WTC11 (cell line): ENCODE data around the gene EBP. TPM values are rescaled to one million over a fixed set of nuclear protein-coding genes. Genes with fewer than 3 reads are reported as not detected.

ENCODE experiments used
- ATAC-seq: fragments of 200-7000 bp; cut with Tn5 transposase; 2 replicates; pipeline ENCODE4 v1.10.0; 2021; ENCODE audit warnings: mild to moderate bottlenecking, moderate library complexity
- CTCF ChIA-PET: fragments of 300-600 bp; sonication (Branson Sonifier 250); formaldehyde crosslinking; loops from one replicate; lab custom pipeline; 2021; ENCODE audit warnings: antibody characterized with exemption; lab: Charles Lee
- POLR2A ChIA-PET: fragments of 350-600 bp; sonication (Branson Sonifier 250); formaldehyde crosslinking; loops from one replicate; lab custom pipeline; 2021; ENCODE audit warnings: antibody characterized with exemption; lab: Charles Lee
- DNase-seq: peaks from one replicate; pipeline ENCODE4 v3.0.0; 2021; ENCODE audit warnings: low spot score
- H3K27ac Mint-ChIP-seq: 2 replicates; pipeline ENCODE4 v1.8.0; 2021; ENCODE audit warnings: mixed read lengths
- H3K27me3 Mint-ChIP-seq: 2 replicates; pipeline ENCODE4 v1.8.0; 2021; ENCODE audit warnings: low read depth, mild to moderate bottlenecking, moderate library complexity, mixed read lengths
- H3K36me3 Mint-ChIP-seq: 2 replicates; pipeline ENCODE4 v1.8.0; 2021; ENCODE audit warnings: mixed read lengths
- H3K4me1 Mint-ChIP-seq: 2 replicates; pipeline ENCODE4 v1.8.0; 2022; ENCODE audit warnings: mixed read lengths
- H3K4me3 Mint-ChIP-seq: 2 replicates; pipeline ENCODE4 v1.8.0; 2021; ENCODE audit warnings: mild to moderate bottlenecking, moderate library complexity, mixed read lengths
- H3K9me3 Mint-ChIP-seq: 2 replicates; pipeline ENCODE4 v1.8.0; 2021; ENCODE audit warnings: mixed read lengths
- CREB1 ChIP-seq: sonication (generic); formaldehyde crosslinking; IDR thresholded peaks from 2 replicates; pipeline ENCODE4 v1.8.0; 2023; ENCODE audit warnings: mild to moderate bottlenecking, missing genetic modification reagents
- ELF4 ChIP-seq: sonication (generic); formaldehyde crosslinking; IDR thresholded peaks from 2 replicates; pipeline ENCODE4 v1.8.1; 2022; ENCODE audit warnings: low read depth, mild to moderate bottlenecking, moderate library complexity, missing genetic modification reagents
- ESRRA ChIP-seq: sonication (generic); formaldehyde crosslinking; IDR thresholded peaks from 2 replicates; pipeline ENCODE4 v1.8.1; 2022; ENCODE audit warnings: mild to moderate bottlenecking, missing genetic modification reagents, borderline replicate concordance
- FOXJ3 ChIP-seq: sonication (generic); formaldehyde crosslinking; IDR thresholded peaks from 2 replicates; pipeline ENCODE4 v1.9.0; 2021; ENCODE audit warnings: missing genetic modification reagents, mild to moderate bottlenecking, borderline replicate concordance
- GRHL2 ChIP-seq: fragments of 250-450 bp; sonication (Bioruptor Pico); IDR thresholded peaks from 2 replicates; pipeline ENCODE4 v1.8.0; 2022; ENCODE audit warnings: mild to moderate bottlenecking, moderate library complexity; ENCODE audit not compliant: insufficient replicate concordance, severe bottlenecking
- NR3C1 ChIP-seq: sonication (generic); formaldehyde crosslinking; conservative IDR thresholded peaks from 2 replicates; pipeline ENCODE4 v1.8.1; 2023; ENCODE audit warnings: low read depth, mild to moderate bottlenecking, missing genetic modification reagents
- SP1 ChIP-seq: sonication (generic); formaldehyde crosslinking; conservative IDR thresholded peaks from 2 replicates; pipeline ENCODE4 v1.8.1; 2022; ENCODE audit warnings: missing genetic modification reagents
- TEAD1 ChIP-seq: sonication (generic); formaldehyde crosslinking; IDR thresholded peaks from 2 replicates; pipeline ENCODE4 v1.8.0; 2022; ENCODE audit warnings: mild to moderate bottlenecking, missing genetic modification reagents
- ZNF317 ChIP-seq: sonication (generic); formaldehyde crosslinking; IDR thresholded peaks from 2 replicates; pipeline ENCODE4 v1.8.1; 2023; ENCODE audit warnings: low read depth, mild to moderate bottlenecking, moderate library complexity, missing genetic modification reagents, borderline replicate concordance
- ZNF671 ChIP-seq: fragments of 250-450 bp; sonication (Bioruptor Pico); IDR thresholded peaks from 2 replicates; pipeline ENCODE4 v1.8.0; 2021; ENCODE audit warnings: mild to moderate bottlenecking
- total RNA-seq: library from RNA; stranded (reverse); gene quantifications from 3 replicates; pipeline ENCODE4 v1.2.3, GENCODE V29; 2021
- TF ChIP-seq, protein P1 (sequence below): sonication (generic); formaldehyde crosslinking; IDR thresholded peaks from 2 replicates; pipeline ENCODE4 v1.8.0; 2022; ENCODE audit warnings: missing genetic modification reagents
- TF ChIP-seq, protein P2 (sequence below): sonication (generic); formaldehyde crosslinking; IDR thresholded peaks from 2 replicates; pipeline ENCODE4 v1.8.0; 2022; ENCODE audit warnings: mild to moderate bottlenecking, missing genetic modification reagents
- TF ChIP-seq, protein P3 (sequence below): sonication (generic); formaldehyde crosslinking; IDR thresholded peaks from 2 replicates; pipeline ENCODE4 v1.8.1; 2022; ENCODE audit warnings: low read depth, mild to moderate bottlenecking, moderate library complexity, missing genetic modification reagents, borderline replicate concordance
- TF ChIP-seq, protein P4 (sequence below): sonication (generic); formaldehyde crosslinking; IDR thresholded peaks from 2 replicates; pipeline ENCODE4 v1.8.1; 2023; ENCODE audit warnings: mild to moderate bottlenecking, missing genetic modification reagents
- TF ChIP-seq, protein P5 (sequence below): sonication (generic); formaldehyde crosslinking; IDR thresholded peaks from 2 replicates; pipeline ENCODE4 v1.8.0; 2022; ENCODE audit warnings: mild to moderate bottlenecking, missing genetic modification reagents

Gene EBP
- total RNA-seq, 1 experiment from 2014 or later: 129 TPM

DNA sequence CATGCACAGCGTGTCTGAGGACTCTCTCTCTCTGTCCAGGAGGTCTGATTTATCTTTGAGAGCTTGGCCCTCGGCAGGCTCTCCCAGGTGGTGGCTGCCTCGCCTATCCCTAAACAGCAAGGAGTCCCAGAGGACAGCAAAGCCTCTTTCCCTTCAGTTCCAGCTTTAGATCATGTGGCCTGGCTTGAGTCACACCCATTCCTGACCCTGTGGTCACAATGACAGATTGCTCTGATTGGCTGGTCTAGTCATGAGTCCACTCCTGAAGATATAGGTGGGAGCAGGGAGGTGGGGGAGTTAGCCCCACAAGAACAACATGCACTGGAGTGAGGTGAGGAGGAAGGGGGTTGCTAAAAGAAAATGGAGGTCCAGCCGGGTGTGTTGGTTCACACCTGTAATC, 24.9 kb upstream of the EBP start:
- H3K4me1 Mint-ChIP-seq: no peaks in the 10 kb centered on the region

DNA sequence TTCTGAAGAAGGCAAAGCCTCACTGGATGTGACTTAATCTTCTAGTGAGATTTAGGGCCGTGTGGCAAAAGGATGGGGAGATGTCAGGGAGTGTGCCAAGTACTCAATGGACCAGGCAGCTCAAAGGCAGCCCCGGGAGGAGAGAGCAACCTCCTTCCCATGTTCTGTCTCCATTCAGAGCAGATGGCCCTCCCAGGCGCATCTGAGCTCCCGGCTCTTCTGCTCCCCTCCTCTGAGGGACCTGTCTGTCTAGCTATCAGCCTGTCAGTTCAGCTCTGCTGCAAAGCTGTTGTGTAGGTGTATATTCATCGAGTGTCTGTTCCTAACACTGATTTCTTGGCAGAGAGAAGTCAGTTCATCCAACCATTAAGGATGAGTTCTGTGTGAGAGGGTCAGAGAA, 23.7 kb upstream of the EBP start:
- ChIA-PET CTCF (no interaction called here), POLR2A (no interaction called here)
- H3K27ac Mint-ChIP-seq: no peak overlapping the region
- H3K36me3 Mint-ChIP-seq: no peaks in the 10 kb centered on the region
- no peak overlapping the region for H3K4me3 Mint-ChIP-seq
- ATAC-seq (no peak), DNase-seq (no peak)
- H3K27me3 Mint-ChIP-seq: no peaks in the 10 kb centered on the region
- no peaks in the 10 kb centered on the region for H3K9me3 Mint-ChIP-seq
- no peaks in the 10 kb centered on the region for H3K4me1 Mint-ChIP-seq
- TF ChIP-seq SP1 (CRISPR knock-in tag): no peak
- no peak for TF ChIP-seq FOXJ3 (CRISPR knock-in tag)
- no peak for TF ChIP-seq ELF4 (CRISPR knock-in tag)

More for the DNA sequence above, 24.9 kb upstream of the EBP start:
- H3K36me3 Mint-ChIP-seq: no peaks in the 10 kb centered on the region
- no peak for TF ChIP-seq ZNF317
- TF ChIP-seq, protein P1, sequence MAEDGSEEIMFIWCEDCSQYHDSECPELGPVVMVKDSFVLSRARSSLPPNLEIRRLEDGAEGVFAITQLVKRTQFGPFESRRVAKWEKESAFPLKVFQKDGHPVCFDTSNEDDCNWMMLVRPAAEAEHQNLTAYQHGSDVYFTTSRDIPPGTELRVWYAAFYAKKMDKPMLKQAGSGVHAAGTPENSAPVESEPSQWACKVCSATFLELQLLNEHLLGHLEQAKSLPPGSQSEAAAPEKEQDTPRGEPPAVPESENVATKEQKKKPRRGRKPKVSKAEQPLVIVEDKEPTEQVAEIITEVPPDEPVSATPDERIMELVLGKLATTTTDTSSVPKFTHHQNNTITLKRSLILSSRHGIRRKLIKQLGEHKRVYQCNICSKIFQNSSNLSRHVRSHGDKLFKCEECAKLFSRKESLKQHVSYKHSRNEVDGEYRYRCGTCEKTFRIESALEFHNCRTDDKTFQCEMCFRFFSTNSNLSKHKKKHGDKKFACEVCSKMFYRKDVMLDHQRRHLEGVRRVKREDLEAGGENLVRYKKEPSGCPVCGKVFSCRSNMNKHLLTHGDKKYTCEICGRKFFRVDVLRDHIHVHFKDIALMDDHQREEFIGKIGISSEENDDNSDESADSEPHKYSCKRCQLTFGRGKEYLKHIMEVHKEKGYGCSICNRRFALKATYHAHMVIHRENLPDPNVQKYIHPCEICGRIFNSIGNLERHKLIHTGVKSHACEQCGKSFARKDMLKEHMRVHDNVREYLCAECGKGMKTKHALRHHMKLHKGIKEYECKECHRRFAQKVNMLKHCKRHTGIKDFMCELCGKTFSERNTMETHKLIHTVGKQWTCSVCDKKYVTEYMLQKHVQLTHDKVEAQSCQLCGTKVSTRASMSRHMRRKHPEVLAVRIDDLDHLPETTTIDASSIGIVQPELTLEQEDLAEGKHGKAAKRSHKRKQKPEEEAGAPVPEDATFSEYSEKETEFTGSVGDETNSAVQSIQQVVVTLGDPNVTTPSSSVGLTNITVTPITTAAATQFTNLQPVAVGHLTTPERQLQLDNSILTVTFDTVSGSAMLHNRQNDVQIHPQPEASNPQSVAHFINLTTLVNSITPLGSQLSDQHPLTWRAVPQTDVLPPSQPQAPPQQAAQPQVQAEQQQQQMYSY: no peak
- no peak for TF ChIP-seq CREB1 (CRISPR knock-in tag)
- TF ChIP-seq, protein P2, sequence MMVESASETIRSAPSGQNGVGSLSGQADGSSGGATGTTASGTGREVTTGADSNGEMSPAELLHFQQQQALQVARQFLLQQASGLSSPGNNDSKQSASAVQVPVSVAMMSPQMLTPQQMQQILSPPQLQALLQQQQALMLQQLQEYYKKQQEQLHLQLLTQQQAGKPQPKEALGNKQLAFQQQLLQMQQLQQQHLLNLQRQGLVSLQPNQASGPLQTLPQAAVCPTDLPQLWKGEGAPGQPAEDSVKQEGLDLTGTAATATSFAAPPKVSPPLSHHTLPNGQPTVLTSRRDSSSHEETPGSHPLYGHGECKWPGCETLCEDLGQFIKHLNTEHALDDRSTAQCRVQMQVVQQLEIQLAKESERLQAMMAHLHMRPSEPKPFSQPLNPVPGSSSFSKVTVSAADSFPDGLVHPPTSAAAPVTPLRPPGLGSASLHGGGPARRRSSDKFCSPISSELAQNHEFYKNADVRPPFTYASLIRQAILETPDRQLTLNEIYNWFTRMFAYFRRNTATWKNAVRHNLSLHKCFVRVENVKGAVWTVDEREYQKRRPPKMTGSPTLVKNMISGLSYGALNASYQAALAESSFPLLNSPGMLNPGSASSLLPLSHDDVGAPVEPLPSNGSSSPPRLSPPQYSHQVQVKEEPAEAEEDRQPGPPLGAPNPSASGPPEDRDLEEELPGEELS (CRISPR knock-in tag): no peak
- TF ChIP-seq, protein P3, sequence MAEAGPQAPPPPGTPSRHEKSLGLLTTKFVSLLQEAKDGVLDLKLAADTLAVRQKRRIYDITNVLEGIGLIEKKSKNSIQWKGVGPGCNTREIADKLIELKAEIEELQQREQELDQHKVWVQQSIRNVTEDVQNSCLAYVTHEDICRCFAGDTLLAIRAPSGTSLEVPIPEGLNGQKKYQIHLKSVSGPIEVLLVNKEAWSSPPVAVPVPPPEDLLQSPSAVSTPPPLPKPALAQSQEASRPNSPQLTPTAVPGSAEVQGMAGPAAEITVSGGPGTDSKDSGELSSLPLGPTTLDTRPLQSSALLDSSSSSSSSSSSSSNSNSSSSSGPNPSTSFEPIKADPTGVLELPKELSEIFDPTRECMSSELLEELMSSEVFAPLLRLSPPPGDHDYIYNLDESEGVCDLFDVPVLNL (CRISPR knock-in tag): no peak
- no peak for TF ChIP-seq FOXJ3 (CRISPR knock-in tag)
- TF ChIP-seq, protein P4, sequence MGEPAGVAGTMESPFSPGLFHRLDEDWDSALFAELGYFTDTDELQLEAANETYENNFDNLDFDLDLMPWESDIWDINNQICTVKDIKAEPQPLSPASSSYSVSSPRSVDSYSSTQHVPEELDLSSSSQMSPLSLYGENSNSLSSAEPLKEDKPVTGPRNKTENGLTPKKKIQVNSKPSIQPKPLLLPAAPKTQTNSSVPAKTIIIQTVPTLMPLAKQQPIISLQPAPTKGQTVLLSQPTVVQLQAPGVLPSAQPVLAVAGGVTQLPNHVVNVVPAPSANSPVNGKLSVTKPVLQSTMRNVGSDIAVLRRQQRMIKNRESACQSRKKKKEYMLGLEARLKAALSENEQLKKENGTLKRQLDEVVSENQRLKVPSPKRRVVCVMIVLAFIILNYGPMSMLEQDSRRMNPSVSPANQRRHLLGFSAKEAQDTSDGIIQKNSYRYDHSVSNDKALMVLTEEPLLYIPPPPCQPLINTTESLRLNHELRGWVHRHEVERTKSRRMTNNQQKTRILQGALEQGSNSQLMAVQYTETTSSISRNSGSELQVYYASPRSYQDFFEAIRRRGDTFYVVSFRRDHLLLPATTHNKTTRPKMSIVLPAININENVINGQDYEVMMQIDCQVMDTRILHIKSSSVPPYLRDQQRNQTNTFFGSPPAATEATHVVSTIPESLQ: no peak
- no peak for TF ChIP-seq TEAD1
- no peak for TF ChIP-seq ESRRA
- TF ChIP-seq, protein P5, sequence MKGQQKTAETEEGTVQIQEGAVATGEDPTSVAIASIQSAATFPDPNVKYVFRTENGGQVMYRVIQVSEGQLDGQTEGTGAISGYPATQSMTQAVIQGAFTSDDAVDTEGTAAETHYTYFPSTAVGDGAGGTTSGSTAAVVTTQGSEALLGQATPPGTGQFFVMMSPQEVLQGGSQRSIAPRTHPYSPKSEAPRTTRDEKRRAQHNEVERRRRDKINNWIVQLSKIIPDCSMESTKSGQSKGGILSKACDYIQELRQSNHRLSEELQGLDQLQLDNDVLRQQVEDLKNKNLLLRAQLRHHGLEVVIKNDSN (CRISPR knock-in tag): no peak
- TF ChIP-seq NR3C1: no peak
- TF ChIP-seq ZNF671 (CRISPR knock-in tag): no peak
- no peak for TF ChIP-seq GRHL2 (CRISPR knock-in tag)
- no peak for DNase-seq
- no peaks in the 10 kb centered on the region for H3K27me3 Mint-ChIP-seq
- H3K27ac Mint-ChIP-seq: no peak overlapping the region
- ChIA-PET POLR2A (no interaction called here), CTCF (no interaction called here)
- no peak overlapping the region for H3K4me3 Mint-ChIP-seq
- no peaks in the 10 kb centered on the region for H3K9me3 Mint-ChIP-seq
- no peak for ATAC-seq
